SK-N-SH (cell line): ENCODE results near the gene GPR148. TPM values are rescaled to one million over a fixed set of nuclear protein-coding genes. Genes with fewer than 3 reads are reported as not detected.

Experiments
- CTCF ChIA-PET: fragments of 300-600, 350-600 bp; formaldehyde crosslinking; extraction: SDS; loops from one replicate; lab custom pipeline; 2021; lab: Yijun Ruan, JAX
- POLR2A ChIA-PET: fragments of 350-600 bp; sonication (Branson Sonifier 250); formaldehyde crosslinking; extraction: SDS; loops from one replicate; lab custom pipeline; 2020; ENCODE audit warnings: antibody characterized with exemption, inconsistent platforms; lab: Yijun Ruan, JAX
- DNase-seq: peaks from one replicate; pipeline ENCODE4 v3.0.0; 2012
- H2AFZ ChIP-seq: fragments of 200-600 bp; sonication (generic); 2 replicates; pipeline ENCODE4 v1.8.1; 2016; ENCODE audit warnings: antibody characterized with exemption, mild to moderate bottlenecking, low read depth
- H3F3A ChIP-seq: fragments of 200-600 bp; sonication (generic); replicated peaks from 2 replicates; pipeline ENCODE3; 2016; ENCODE audit warnings: antibody characterized with exemption, mild to moderate bottlenecking; ENCODE audit not compliant: insufficient read depth
- H3K27ac ChIP-seq, 2 experiments: fragments of 200-500 bp in 1 of 2; fragments of 200-600 bp in 1 of 2; sonication (Bioruptor generic) in 1 of 2; sonication (generic), shearing (Covaris generic) in 1 of 2; 2 replicates each; pipeline versions ENCODE4 v1.5.1 to v1.6.1; 2014 to 2016; ENCODE audit warnings: low read depth in 2 of 2, inconsistent platforms in 1 of 2, low read length in 1 of 2, mild to moderate bottlenecking in 1 of 2, mixed read lengths in 1 of 2
- H3K27me3 ChIP-seq: fragments of 200-600 bp; sonication (generic), shearing (Covaris generic); 2 replicates; pipeline ENCODE4 v1.6.1; 2016; ENCODE audit warnings: mixed run types; ENCODE audit not compliant: insufficient read depth
- H3K36me3 ChIP-seq, 2 experiments: fragments of 200-500 bp in 1 of 2; fragments of 200-600 bp in 1 of 2; sonication (Bioruptor generic) in 1 of 2; sonication (generic) in 1 of 2; replicated peaks in 1 of 2; 2 replicates each; pipeline versions ENCODE3 to v1.5.1; 2014 to 2016; ENCODE audit warnings: low read length in 1 of 2, mild to moderate bottlenecking in 1 of 2; ENCODE audit not compliant: insufficient read depth in 2 of 2, control insufficient read depth in 1 of 2
- H3K4me1 ChIP-seq, 2 experiments: fragments of 200-500 bp in 1 of 2; fragments of 200-600 bp in 1 of 2; sonication (Bioruptor generic) in 1 of 2; sonication (generic), shearing (Covaris generic) in 1 of 2; 2 replicates each; pipeline versions ENCODE4 v1.5.1 to v1.6.1; 2014 to 2016; ENCODE audit warnings: low read depth in 1 of 2, low read length in 1 of 2, mixed run types in 1 of 2; ENCODE audit not compliant: insufficient read depth in 2 of 2, control insufficient read depth in 1 of 2
- H3K4me2 ChIP-seq: fragments of 200-600 bp; sonication (generic), shearing (Covaris generic); 2 replicates; pipeline ENCODE4 v1.6.1; 2017; ENCODE audit warnings: mixed run types
- H3K4me3 ChIP-seq, 2 experiments: fragments of 200-500 bp in 1 of 2; fragments of 200-600 bp in 1 of 2; sonication (Bioruptor generic) in 1 of 2; sonication (generic), shearing (Covaris generic) in 1 of 2; 2 replicates each; pipeline versions ENCODE4 v1.5.1 to v1.8.1; 2014 to 2016; ENCODE audit warnings: low read depth in 2 of 2, inconsistent platforms in 1 of 2, low read length in 1 of 2, mild to moderate bottlenecking in 1 of 2, mixed read lengths in 1 of 2, moderate library complexity in 1 of 2
- H3K79me2 ChIP-seq: fragments of 200-600 bp; sonication (generic); 2 replicates; pipeline ENCODE4 v1.8.1; 2017; ENCODE audit warnings: mild to moderate bottlenecking; ENCODE audit not compliant: insufficient read depth
- H3K9ac ChIP-seq: fragments of 200-600 bp; sonication (generic); 2 replicates; pipeline ENCODE4 v1.6.1; 2017; ENCODE audit warnings: mixed run types
- H3K9me2 ChIP-seq: fragments of 200-600 bp; sonication (generic); 2 replicates; pipeline ENCODE4 v1.6.1; 2017; ENCODE audit warnings: mixed run types
- H3K9me3 ChIP-seq: fragments of 200-600 bp; sonication (generic); 2 replicates; pipeline ENCODE4 v1.6.1; 2017; ENCODE audit warnings: mixed run types, mild to moderate bottlenecking, moderate library complexity
- H4K20me1 ChIP-seq: fragments of 200-600 bp; sonication (generic); 2 replicates; pipeline ENCODE4 v1.6.1; 2017; ENCODE audit warnings: mild to moderate bottlenecking, mixed run types; ENCODE audit not compliant: insufficient read depth
- CHD2 ChIP-seq: fragments of 150-350 bp; IDR thresholded peaks from 2 replicates; pipeline ENCODE4 v1.6.1; 2018; ENCODE audit warnings: low read length; ENCODE audit not compliant: partially characterized antibody
- CTCF ChIP-seq: fragments of 200-600 bp; sonication (generic); IDR thresholded peaks from 2 replicates; pipeline ENCODE4 v1.6.1; 2017; ENCODE audit warnings: antibody characterized with exemption, mild to moderate bottlenecking, moderate library complexity
- EZH2phosphoT487 ChIP-seq: fragments of 200-600 bp; sonication (generic); IDR thresholded peaks from 2 replicates; pipeline ENCODE4 v1.6.1; 2017; ENCODE audit warnings: low read depth, mixed run types, mild to moderate bottlenecking, antibody characterized with exemption, moderate library complexity, borderline replicate concordance
- JUND ChIP-seq: IDR thresholded peaks from 2 replicates; pipeline ENCODE4 v1.4.0; 2012
- MXI1 ChIP-seq: IDR thresholded peaks from 2 replicates; pipeline ENCODE4 v1.6.1; 2012; ENCODE audit warnings: mild to moderate bottlenecking, low read depth, low read length, improper control_type of control experiment
- POLR2AphosphoS5 ChIP-seq: IDR thresholded peaks from 2 replicates; pipeline ENCODE4 v1.6.1; 2012; ENCODE audit warnings: low read depth, low read length
- SIN3A ChIP-seq: IDR thresholded peaks from 2 replicates; pipeline ENCODE4 v1.6.1; 2012; ENCODE audit warnings: low read depth, mild to moderate bottlenecking, low read length, moderate library complexity, borderline replicate concordance
- WGBS: methylation state at CpG from one replicate; pipeline ENCODE4 v1.1.6; 2017; ENCODE audit warnings: low lambda C conversion rate; 5-methylcytosine and 5-hydroxymethylcytosine counted together
- polyA plus RNA-seq, 3 experiments: library from polyadenylated mRNA; depleted of rRNA; stranded (reverse); fragments of >200 nt; gene quantifications; 2 replicates each; pipeline ENCODE4 v1.2.3, GENCODE V29; 2012
- TF ChIP-seq, protein P1 (sequence below): IDR thresholded peaks from 2 replicates; pipeline ENCODE4 v1.6.1; 2012; ENCODE audit warnings: mild to moderate bottlenecking, low read depth, low read length, moderate library complexity
- TF ChIP-seq, protein P2 (sequence below): IDR thresholded peaks from 2 replicates; pipeline ENCODE4 v1.4.0; 2012; ENCODE audit warnings: low read depth, borderline replicate concordance

The GPR148 gene
- polyA plus RNA-seq, 1 of the 3 experiments (the other 2 are of a cell fraction), result not detected

GRCh38 chr2:130756053-130756873 lies 27.4 kb downstream of the GPR148 start:
- DNase-seq, result peak; percentile 89
- no peaks in the 10 kb centered on the region for H3K9me3 ChIP-seq
- TF ChIP-seq CTCF, result no peak
- TF ChIP-seq, protein P1, sequence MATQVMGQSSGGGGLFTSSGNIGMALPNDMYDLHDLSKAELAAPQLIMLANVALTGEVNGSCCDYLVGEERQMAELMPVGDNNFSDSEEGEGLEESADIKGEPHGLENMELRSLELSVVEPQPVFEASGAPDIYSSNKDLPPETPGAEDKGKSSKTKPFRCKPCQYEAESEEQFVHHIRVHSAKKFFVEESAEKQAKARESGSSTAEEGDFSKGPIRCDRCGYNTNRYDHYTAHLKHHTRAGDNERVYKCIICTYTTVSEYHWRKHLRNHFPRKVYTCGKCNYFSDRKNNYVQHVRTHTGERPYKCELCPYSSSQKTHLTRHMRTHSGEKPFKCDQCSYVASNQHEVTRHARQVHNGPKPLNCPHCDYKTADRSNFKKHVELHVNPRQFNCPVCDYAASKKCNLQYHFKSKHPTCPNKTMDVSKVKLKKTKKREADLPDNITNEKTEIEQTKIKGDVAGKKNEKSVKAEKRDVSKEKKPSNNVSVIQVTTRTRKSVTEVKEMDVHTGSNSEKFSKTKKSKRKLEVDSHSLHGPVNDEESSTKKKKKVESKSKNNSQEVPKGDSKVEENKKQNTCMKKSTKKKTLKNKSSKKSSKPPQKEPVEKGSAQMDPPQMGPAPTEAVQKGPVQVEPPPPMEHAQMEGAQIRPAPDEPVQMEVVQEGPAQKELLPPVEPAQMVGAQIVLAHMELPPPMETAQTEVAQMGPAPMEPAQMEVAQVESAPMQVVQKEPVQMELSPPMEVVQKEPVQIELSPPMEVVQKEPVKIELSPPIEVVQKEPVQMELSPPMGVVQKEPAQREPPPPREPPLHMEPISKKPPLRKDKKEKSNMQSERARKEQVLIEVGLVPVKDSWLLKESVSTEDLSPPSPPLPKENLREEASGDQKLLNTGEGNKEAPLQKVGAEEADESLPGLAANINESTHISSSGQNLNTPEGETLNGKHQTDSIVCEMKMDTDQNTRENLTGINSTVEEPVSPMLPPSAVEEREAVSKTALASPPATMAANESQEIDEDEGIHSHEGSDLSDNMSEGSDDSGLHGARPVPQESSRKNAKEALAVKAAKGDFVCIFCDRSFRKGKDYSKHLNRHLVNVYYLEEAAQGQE, result peak; percentile 93
- TF ChIP-seq, all 33 proteins: peak for 1
- H4K20me1 ChIP-seq, result 0 out of 2 replicates have a peak, but pooled peaks cover 3% of the 10 kb centered on the region
- H2AFZ ChIP-seq, result no peak overlapping the region
- 14% methylated on average over 4 of the region's 80 CpGs for WGBS
- peak overlapping the region in 1 of 2 experiments; percentile 75; a peak in 2 of 4 replicates for H3K27ac ChIP-seq
- peaks cover 0 to 28% of the 10 kb centered on the region in 2 experiments; a peak in 1 of 4 replicates for H3K4me1 ChIP-seq
- CTCF ChIA-PET, result interaction anchor here (0.9 to 1.5 kb wide), 4 partner anchors 10 to 164 kb away, joined by 3 to 6 read pairs (median 4); no protein-coding TSS in a partner anchor
- POLR2A ChIA-PET, result interaction anchor here (1.0 kb wide), 1 partner anchor 11 kb away, joined by 6 read pairs; no protein-coding TSS in a partner anchor
- peak overlapping the region in 1 of 2 experiments; percentile 51; a peak in 2 of 4 replicates for H3K4me3 ChIP-seq
- H3K36me3 ChIP-seq, result no peaks in the 10 kb centered on the region
- H3F3A ChIP-seq, result no peaks in the 10 kb centered on the region
- H3K27me3 ChIP-seq, result no peaks in the 10 kb centered on the region; the same call in 1 of the 2 replicates
- no peaks in the 10 kb centered on the region for H3K79me2 ChIP-seq
- no peak overlapping the region; the same call in 1 of the 2 replicates for H3K4me2 ChIP-seq
- H3K9me2 ChIP-seq, result no peaks in the 10 kb centered on the region
- H3K9ac ChIP-seq, result no peak overlapping the region

GRCh38 chr2:130756874-130757668 lies 28.2 kb downstream of the GPR148 start:
- H3K9ac ChIP-seq, result no peak overlapping the region
- H3K4me1 ChIP-seq, result peaks cover 0 to 28% of the 10 kb centered on the region in 2 experiments; a peak in 1 of 4 replicates
- no peaks in the 10 kb centered on the region; the same call in 1 of the 2 replicates for H3K27me3 ChIP-seq
- peak overlapping the region in 1 of 2 experiments; percentile 75; a peak in 1 of 4 replicates for H3K27ac ChIP-seq
- no peak for DNase-seq
- H3K79me2 ChIP-seq, result no peaks in the 10 kb centered on the region
- H3K9me3 ChIP-seq, result no peaks in the 10 kb centered on the region
- H4K20me1 ChIP-seq, result 0 out of 2 replicates have a peak, but pooled peaks cover 3% of the 10 kb centered on the region
- 24% methylated on average over 16 of the region's 16 CpGs for WGBS
- H3K36me3 ChIP-seq, result no peaks in the 10 kb centered on the region
- TF ChIP-seq CHD2 (no peak), EZH2phosphoT487 (no peak), POLR2AphosphoS5 (no peak), MXI1 (no peak), JUND (no peak), SIN3A (no peak)
- TF ChIP-seq, protein P2, sequence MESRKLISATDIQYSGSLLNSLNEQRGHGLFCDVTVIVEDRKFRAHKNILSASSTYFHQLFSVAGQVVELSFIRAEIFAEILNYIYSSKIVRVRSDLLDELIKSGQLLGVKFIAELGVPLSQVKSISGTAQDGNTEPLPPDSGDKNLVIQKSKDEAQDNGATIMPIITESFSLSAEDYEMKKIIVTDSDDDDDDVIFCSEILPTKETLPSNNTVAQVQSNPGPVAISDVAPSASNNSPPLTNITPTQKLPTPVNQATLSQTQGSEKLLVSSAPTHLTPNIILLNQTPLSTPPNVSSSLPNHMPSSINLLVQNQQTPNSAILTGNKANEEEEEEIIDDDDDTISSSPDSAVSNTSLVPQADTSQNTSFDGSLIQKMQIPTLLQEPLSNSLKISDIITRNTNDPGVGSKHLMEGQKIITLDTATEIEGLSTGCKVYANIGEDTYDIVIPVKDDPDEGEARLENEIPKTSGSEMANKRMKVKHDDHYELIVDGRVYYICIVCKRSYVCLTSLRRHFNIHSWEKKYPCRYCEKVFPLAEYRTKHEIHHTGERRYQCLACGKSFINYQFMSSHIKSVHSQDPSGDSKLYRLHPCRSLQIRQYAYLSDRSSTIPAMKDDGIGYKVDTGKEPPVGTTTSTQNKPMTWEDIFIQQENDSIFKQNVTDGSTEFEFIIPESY, result no peak
- H3K9me2 ChIP-seq, result no peaks in the 10 kb centered on the region
- POLR2A ChIA-PET, result no interaction called here
- no peak overlapping the region for H2AFZ ChIP-seq
- no peaks in the 10 kb centered on the region for H3F3A ChIP-seq
- H3K4me3 ChIP-seq, result peak overlapping the region in 1 of 2 experiments; percentile 51; a peak in 2 of 4 replicates
- CTCF ChIA-PET, result interaction anchor here (0.9 to 1.5 kb wide), 3 partner anchors 11 to 163 kb away, joined by 3 to 6 read pairs (median 4); no protein-coding TSS in a partner anchor
- H3K4me2 ChIP-seq, result no peak overlapping the region
